Neural cell (in vitro differentiated cells): ENCODE results near the gene ABCA13. TPM values are rescaled to one million over a fixed set of nuclear protein-coding genes. Genes with fewer than 3 reads are reported as not detected.
A peak's percentile ranks its signal among the peaks of the same experiment; 100 is the strongest.

Source experiments
- H2AFZ ChIP-seq: fragments of 200-600, 300-800 bp; sonication (generic), shearing (Covaris generic); 2 replicates; pipeline ENCODE4 v1.6.0; 2014; ENCODE audit warnings: low read depth, mild to moderate bottlenecking, antibody characterized with exemption, low read length, moderate library complexity
- H3F3A ChIP-seq: fragments of 200-600 bp; shearing (Covaris generic); 2 replicates; pipeline ENCODE4 v1.6.1; 2016; ENCODE audit warnings: mild to moderate bottlenecking, moderate library complexity, mixed read lengths, antibody characterized with exemption, low read length; ENCODE audit not compliant: insufficient read depth, poor library complexity, severe bottlenecking
- H3K27ac ChIP-seq: fragments of 200-600, 300-800 bp; sonication (generic), shearing (Covaris generic); 2 replicates; pipeline ENCODE4 v1.5.1; 2014; ENCODE audit warnings: mild to moderate bottlenecking, low read length, moderate library complexity
- H3K27me3 ChIP-seq: fragments of 300-800, 200-600 bp; sonication (generic), shearing (Covaris generic); 2 replicates; pipeline ENCODE4 v1.6.0; 2014; ENCODE audit warnings: mild to moderate bottlenecking, low read depth, low read length, moderate library complexity; ENCODE audit not compliant: insufficient read depth
- H3K36me3 ChIP-seq: fragments of 300-800, 200-600 bp; sonication (generic), shearing (Covaris generic); 2 replicates; pipeline ENCODE4 v1.5.1; 2014; ENCODE audit warnings: mild to moderate bottlenecking, antibody characterized with exemption, low read length, moderate library complexity; ENCODE audit not compliant: insufficient read depth
- H3K4me2 ChIP-seq: fragments of 300-800, 200-600 bp; sonication (generic), shearing (Covaris generic); 2 replicates; pipeline ENCODE4 v1.6.0; 2014; ENCODE audit warnings: mild to moderate bottlenecking, low read length
- H3K4me3 ChIP-seq: fragments of 300-800, 200-600 bp; sonication (generic), shearing (Covaris generic); 2 replicates; pipeline ENCODE4 v1.5.1; 2014; ENCODE audit warnings: mild to moderate bottlenecking, low read length, moderate library complexity
- H3K79me2 ChIP-seq: fragments of 200-600 bp; shearing (Covaris generic); replicated peaks from 2 replicates; pipeline ENCODE4 v1.6.0; 2014; ENCODE audit warnings: mild to moderate bottlenecking, low read length, moderate library complexity; ENCODE audit not compliant: insufficient read depth
- H3K9ac ChIP-seq: fragments of 300-800, 200-600 bp; sonication (generic), shearing (Covaris generic); 2 replicates; pipeline ENCODE4 v1.6.1; 2016; ENCODE audit warnings: mild to moderate bottlenecking, low read length, mixed read lengths
- H3K9me2 ChIP-seq: fragments of 200-600 bp; shearing (Covaris generic); 2 replicates; pipeline ENCODE4 v1.6.1; 2016; ENCODE audit warnings: mild to moderate bottlenecking, low read length, mixed read lengths; ENCODE audit not compliant: insufficient read depth
- H3K9me3 ChIP-seq: fragments of 200-600, 300-800 bp; sonication (generic), shearing (Covaris generic); 2 replicates; pipeline ENCODE4 v1.6.1; 2016; ENCODE audit warnings: mild to moderate bottlenecking, mixed run types, low read length, moderate library complexity, mixed read lengths
- H4K20me1 ChIP-seq: fragments of 200-600 bp; shearing (Covaris generic); 2 replicates; pipeline ENCODE4 v1.6.1; 2016; ENCODE audit warnings: mild to moderate bottlenecking, mixed run types; ENCODE audit not compliant: insufficient read depth
- EP300 ChIP-seq: fragments of 450-650 bp; conservative IDR thresholded peaks from 2 replicates; pipeline ENCODE4 v1.6.1; 2014; ENCODE audit warnings: antibody characterized with exemption, mild to moderate bottlenecking, moderate library complexity; ENCODE audit not compliant: poor library complexity, severe bottlenecking
- EZH2 ChIP-seq: fragments of 200-600, 300-800 bp; shearing (Covaris generic), sonication (generic); IDR thresholded peaks from 2 replicates; pipeline ENCODE4 v1.6.1; 2014; ENCODE audit warnings: antibody characterized with exemption, low read length, borderline replicate concordance, mild to moderate bottlenecking; ENCODE audit not compliant: insufficient read depth, poor library complexity, severe bottlenecking
- MXI1 ChIP-seq: fragments of 450-650 bp; conservative IDR thresholded peaks from 2 replicates; pipeline ENCODE4 v1.6.1; 2014; ENCODE audit warnings: antibody characterized with exemption, mild to moderate bottlenecking; ENCODE audit not compliant: poor library complexity, severe bottlenecking
- POLR2AphosphoS5 ChIP-seq: IDR thresholded peaks from 2 replicates; pipeline ENCODE4 v1.6.1; 2012
- RAD21 ChIP-seq: fragments of 450-650 bp; conservative IDR thresholded peaks from 2 replicates; pipeline ENCODE4 v1.6.1; 2014; ENCODE audit warnings: antibody characterized with exemption, mild to moderate bottlenecking, moderate library complexity
- SMC3 ChIP-seq: fragments of 450-650 bp; conservative IDR thresholded peaks from 2 replicates; pipeline ENCODE4 v1.6.1; 2014; ENCODE audit warnings: antibody characterized with exemption, mild to moderate bottlenecking, moderate library complexity; ENCODE audit not compliant: poor library complexity
- TAF1 ChIP-seq: IDR thresholded peaks from 2 replicates; pipeline ENCODE4 v1.6.1; 2012; ENCODE audit warnings: low read depth
- polyA plus RNA-seq: library from polyadenylated mRNA; depleted of rRNA; stranded (reverse); fragments of >200 nt; gene quantifications from 2 replicates; pipeline ENCODE4 v1.2.3, GENCODE V29; 2014
- TF ChIP-seq, protein P1 (sequence below): fragments of 450-650 bp; IDR thresholded peaks from 2 replicates; pipeline ENCODE4 v1.5.1; 2014; ENCODE audit warnings: antibody characterized with exemption, mild to moderate bottlenecking, moderate library complexity; ENCODE audit not compliant: poor library complexity, severe bottlenecking
- TF ChIP-seq, protein P2 (sequence below): IDR thresholded peaks from 2 replicates; pipeline ENCODE4 v1.6.1; 2012; ENCODE audit warnings: borderline replicate concordance

The ABCA13 gene
- polyA plus RNA-seq, 1 donor from 2014 or later, result 0.20 TPM

DNA sequence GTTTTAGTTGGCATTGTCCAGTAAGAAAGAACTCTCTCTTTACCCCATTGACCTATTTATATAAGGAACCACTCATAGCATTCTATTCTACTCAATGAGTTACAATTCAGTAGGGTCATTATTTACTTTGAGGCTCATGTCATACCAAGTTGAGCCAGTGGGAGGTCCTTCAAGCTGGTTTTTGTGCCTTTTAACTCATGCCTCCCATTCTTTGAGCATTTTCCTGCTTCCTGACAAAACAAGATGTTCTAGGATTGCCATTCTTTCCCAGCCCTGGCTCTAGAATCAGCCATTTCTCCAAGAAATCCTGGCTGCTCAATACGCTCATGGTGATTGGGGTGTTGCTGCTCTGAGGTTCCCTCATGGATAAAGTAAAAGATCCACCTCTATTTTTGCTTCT, 250.1 kb downstream of the ABCA13 start:
- no peak overlapping the region for H3K27ac ChIP-seq
- no peak overlapping the region for H3K4me2 ChIP-seq
- no peak overlapping the region for H3K4me3 ChIP-seq
- H3K79me2 ChIP-seq, result no peaks in the 10 kb centered on the region
- no peaks in the 10 kb centered on the region for H3K27me3 ChIP-seq
- no peaks in the 10 kb centered on the region for H3K9me3 ChIP-seq
- H3K36me3 ChIP-seq, result no peaks in the 10 kb centered on the region
- no peaks in the 10 kb centered on the region for H3K9me2 ChIP-seq
- no peaks in the 10 kb centered on the region for H4K20me1 ChIP-seq
- no peak overlapping the region for H3K9ac ChIP-seq
- TF ChIP-seq MXI1 (no peak), RAD21 (no peak), EP300 (no peak), EZH2 (no peak), TAF1 (no peak), POLR2AphosphoS5 (no peak), SMC3 (no peak)
- TF ChIP-seq, protein P1, sequence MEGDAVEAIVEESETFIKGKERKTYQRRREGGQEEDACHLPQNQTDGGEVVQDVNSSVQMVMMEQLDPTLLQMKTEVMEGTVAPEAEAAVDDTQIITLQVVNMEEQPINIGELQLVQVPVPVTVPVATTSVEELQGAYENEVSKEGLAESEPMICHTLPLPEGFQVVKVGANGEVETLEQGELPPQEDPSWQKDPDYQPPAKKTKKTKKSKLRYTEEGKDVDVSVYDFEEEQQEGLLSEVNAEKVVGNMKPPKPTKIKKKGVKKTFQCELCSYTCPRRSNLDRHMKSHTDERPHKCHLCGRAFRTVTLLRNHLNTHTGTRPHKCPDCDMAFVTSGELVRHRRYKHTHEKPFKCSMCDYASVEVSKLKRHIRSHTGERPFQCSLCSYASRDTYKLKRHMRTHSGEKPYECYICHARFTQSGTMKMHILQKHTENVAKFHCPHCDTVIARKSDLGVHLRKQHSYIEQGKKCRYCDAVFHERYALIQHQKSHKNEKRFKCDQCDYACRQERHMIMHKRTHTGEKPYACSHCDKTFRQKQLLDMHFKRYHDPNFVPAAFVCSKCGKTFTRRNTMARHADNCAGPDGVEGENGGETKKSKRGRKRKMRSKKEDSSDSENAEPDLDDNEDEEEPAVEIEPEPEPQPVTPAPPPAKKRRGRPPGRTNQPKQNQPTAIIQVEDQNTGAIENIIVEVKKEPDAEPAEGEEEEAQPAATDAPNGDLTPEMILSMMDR, result no peak
- TF ChIP-seq, protein P2, sequence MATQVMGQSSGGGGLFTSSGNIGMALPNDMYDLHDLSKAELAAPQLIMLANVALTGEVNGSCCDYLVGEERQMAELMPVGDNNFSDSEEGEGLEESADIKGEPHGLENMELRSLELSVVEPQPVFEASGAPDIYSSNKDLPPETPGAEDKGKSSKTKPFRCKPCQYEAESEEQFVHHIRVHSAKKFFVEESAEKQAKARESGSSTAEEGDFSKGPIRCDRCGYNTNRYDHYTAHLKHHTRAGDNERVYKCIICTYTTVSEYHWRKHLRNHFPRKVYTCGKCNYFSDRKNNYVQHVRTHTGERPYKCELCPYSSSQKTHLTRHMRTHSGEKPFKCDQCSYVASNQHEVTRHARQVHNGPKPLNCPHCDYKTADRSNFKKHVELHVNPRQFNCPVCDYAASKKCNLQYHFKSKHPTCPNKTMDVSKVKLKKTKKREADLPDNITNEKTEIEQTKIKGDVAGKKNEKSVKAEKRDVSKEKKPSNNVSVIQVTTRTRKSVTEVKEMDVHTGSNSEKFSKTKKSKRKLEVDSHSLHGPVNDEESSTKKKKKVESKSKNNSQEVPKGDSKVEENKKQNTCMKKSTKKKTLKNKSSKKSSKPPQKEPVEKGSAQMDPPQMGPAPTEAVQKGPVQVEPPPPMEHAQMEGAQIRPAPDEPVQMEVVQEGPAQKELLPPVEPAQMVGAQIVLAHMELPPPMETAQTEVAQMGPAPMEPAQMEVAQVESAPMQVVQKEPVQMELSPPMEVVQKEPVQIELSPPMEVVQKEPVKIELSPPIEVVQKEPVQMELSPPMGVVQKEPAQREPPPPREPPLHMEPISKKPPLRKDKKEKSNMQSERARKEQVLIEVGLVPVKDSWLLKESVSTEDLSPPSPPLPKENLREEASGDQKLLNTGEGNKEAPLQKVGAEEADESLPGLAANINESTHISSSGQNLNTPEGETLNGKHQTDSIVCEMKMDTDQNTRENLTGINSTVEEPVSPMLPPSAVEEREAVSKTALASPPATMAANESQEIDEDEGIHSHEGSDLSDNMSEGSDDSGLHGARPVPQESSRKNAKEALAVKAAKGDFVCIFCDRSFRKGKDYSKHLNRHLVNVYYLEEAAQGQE, result no peak
- no peaks in the 10 kb centered on the region for H3F3A ChIP-seq
- H2AFZ ChIP-seq, result no peak overlapping the region

DNA sequence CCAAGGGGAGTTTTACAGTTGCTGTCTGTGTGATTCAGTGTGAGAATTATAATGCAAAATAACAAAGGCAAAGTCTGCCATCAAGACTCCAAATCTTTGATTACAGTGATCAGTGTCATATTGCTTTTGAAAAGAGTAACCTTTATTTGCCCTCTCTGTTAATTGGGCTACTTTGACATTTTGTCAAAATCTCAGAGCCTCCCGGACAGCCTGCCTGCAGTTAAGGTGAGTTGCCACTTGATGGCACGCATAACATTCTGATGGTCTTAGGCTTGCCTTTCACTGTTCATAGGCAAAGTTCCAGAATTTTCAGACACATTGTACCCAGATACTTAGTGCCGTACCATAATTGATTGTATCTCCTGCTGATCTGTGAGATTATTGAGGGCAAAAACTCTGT, 253.5 kb downstream of the ABCA13 start:
- no peak overlapping the region for H3K4me3 ChIP-seq
- H3F3A ChIP-seq, result no peaks in the 10 kb centered on the region
- H2AFZ ChIP-seq, result no peak overlapping the region
- TF ChIP-seq, protein P2, result no peak
- TF ChIP-seq RAD21 (peak; percentile 67), SMC3 (peak; percentile 71)
- TF ChIP-seq, protein P1, result peak; percentile 60
- H3K27ac ChIP-seq, result no peak overlapping the region
- no peak overlapping the region for H3K9ac ChIP-seq
- no peaks in the 10 kb centered on the region for H3K9me3 ChIP-seq
- H3K36me3 ChIP-seq, result no peaks in the 10 kb centered on the region
- no peaks in the 10 kb centered on the region for H3K9me2 ChIP-seq
- no peaks in the 10 kb centered on the region for H3K27me3 ChIP-seq
- H3K79me2 ChIP-seq, result no peaks in the 10 kb centered on the region
- H4K20me1 ChIP-seq, result no peaks in the 10 kb centered on the region
- H3K4me2 ChIP-seq, result no peak overlapping the region
